HG03432 (cell line): ENCODE measurements around the gene UGT1A1.

ENCODE experiments used
- ATAC-seq: cut with Tn5 transposase; IDR thresholded peaks from one replicate; pipeline ENCODE4 v1.9.1; 2021; ENCODE audit warnings: mild to moderate bottlenecking, moderate library complexity; ENCODE audit not compliant: unreplicated experiment

The UGT1A1 gene

DNA sequence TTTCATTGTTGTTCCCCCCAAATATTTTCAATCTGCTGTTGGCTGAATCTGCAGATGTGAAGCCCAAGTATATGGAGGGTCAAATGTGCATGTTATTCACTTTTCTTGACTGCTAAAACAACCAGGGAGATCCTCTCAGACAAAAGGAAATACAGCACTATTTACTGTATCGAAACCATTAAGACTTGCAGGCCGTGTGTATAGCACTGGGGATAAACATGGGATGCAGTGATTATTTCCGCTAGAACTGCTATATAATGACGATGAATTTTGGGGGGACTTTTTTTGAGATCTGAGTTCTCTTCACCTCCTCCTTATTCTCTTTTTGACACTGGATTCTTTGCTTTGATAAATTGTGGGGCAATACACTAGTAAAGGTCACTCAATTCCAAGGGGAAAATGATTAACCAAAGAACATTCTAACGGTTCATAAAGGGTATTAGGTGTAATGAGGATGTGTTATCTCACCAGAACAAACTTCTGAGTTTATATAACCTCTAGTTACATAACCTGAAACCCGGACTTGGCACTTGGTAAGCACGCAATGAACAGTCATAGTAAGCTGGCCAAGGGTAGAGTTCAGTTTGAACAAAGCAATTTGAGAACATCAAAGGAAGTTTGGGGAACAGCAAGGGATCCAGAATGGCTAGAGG lies 3.5 kb upstream of the UGT1A1 start:
- no peak for ATAC-seq

DNA sequence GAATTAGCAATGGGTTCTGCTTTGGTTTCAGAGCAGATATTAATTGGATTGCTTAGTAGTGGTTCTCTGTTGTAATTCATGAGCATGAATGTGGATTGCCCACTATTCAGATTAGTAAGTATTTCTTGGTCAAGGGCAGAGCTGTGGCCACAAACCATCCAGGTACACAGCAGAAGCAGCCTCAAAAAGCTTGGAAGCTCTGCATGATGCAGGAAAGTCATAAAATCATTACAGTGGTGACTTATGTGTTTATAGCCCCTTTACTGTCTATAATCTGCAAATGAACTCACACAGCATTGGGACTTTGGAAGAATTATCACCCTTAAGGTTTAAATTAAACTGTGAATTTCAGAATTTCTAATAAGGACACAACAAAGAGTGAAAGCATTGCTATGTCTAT lies 1.9 kb upstream of the UGT1A1 start:
- no peak for ATAC-seq

DNA sequence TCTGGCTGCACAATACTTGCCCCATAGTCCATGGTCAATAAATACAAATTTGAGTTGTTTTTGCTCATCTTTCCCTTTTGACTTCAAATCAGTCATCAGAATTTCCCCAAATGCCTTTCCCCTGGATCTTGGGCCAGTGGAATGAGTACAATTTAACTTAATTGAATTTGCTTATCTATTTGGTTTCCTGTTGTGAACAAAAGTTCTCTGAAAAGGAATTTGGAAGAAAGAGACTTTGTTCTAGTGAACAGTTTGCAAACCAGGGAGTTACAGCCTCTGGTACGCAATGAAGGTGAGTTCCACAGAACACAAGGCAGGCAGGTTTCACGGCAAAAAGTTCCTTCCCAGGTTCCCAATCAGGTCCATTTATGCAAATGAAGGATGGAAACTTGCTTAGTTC lies 1.2 kb upstream of the UGT1A1 start:
- ATAC-seq: no peak

DNA sequence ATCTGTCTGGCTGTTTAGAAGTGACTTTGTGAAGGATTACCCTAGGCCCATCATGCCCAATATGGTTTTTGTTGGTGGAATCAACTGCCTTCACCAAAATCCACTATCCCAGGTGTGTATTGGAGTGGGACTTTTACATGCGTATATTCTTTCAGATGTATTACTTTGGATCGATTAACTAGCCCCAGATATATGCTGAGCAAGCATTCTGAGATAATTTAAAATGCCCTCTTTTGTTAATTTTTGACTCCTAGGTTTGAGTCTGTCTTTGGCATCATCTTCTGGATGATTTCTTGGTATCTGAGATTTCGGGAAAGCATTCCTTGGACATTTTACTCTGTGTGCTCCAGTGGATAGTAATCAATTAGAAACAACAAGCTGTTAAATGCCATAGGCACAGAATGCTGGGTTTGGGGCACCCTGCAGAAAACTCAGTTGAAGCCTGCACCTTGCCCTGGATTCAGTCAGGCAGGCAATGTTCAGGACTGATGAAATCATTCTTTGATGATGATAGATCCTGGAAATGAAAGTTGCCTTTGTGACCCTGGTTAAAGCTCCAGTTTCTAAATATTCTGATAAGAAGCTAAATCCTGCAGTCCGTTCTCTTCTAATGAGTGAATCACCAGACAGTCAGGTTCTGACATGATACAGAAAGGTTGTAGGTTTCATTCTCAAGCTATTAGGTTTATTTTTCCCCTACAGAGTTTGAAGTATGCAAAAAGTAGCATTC lies 1.1 kb downstream of the UGT1A1 start:
- no peak for ATAC-seq

DNA sequence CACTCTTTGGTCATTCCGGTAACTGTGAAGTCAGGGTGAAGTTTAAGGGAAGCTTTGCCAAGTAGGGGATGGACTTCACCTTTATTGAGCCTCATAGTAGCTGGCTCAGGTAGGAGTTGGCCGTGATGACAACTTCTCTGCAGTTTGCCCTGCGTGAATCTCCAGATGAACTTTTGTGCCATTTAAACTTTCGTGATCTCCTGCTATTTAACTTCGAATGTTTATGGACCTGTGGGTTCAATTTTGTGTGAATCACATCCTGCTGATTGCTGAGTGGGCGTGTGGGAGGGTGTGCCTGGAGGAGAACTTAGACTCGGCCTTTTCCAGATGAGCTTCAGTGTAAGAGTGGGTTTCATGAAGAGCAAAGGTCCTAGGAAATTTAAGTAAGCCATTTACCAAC lies 4.2 kb downstream of the UGT1A1 start:
- ATAC-seq: no peak

DNA sequence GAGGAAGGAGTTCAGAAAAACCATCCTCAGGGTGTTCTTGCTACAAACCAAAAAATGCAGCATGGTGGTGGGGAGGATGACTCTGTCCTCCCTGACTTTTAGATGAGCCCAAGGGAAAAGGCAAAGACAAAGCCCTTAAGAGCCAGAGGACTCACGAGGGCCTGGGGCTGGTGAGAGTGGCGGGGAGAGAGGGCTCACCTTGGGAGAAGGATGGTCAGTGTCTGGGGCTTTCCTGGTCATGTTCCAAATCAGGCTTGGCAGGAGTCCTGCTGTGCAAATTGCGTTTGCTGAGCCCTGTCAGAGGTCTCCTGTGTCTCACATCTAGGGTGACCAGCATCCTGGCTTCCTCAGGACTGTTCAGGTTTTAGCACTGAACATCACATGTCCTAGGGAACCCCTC lies 4.7 kb downstream of the UGT1A1 start:
- ATAC-seq: no peak

DNA sequence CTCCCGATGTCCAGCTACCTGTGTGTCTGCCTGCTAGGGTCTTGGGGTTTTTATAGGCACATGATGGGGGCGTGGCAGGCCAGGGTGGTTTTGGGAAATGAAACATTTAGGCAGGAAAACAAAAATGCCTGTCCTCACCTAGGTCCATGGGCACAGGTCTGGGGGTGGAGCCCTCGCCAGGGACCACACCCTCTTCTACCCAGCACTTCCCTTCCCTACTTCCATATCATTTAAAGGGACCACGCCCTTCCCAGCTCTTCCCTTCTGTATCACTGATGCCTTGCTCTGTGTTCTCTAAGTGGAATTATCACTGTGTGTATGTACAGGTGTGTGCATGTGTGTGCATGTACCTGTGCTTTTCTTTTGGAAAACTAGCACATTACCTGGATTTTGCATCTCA lies 6.3 kb downstream of the UGT1A1 start:
- ATAC-seq: no peak

DNA sequence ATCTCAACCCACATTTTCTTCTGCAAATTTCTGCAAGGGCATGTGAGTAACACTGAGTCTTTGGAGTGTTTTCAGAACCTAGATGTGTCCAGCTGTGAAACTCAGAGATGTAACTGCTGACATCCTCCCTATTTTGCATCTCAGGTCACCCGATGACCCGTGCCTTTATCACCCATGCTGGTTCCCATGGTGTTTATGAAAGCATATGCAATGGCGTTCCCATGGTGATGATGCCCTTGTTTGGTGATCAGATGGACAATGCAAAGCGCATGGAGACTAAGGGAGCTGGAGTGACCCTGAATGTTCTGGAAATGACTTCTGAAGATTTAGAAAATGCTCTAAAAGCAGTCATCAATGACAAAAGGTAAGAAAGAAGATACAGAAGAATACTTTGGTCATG lies 8.0 kb downstream of the UGT1A1 start:
- no peak for ATAC-seq

DNA sequence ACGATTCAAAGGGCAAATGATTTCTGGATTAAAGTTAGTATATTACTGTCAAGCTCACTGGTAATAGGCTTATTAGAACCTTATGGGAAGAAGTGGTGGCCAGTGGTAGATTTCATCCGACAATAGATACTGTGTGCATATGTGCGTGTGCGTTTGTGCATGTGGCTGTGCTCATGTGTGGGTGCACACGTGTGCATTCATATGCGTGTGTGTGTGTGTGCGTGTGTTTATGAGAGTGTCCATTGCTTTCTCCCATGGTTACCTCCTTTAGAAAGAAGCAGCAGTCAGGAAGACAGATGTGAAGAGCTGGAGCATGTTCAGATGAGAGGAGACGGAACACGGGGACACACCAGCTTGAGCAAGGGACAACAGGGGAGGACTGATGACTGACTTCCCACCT lies 9.2 kb downstream of the UGT1A1 start:
- no peak for ATAC-seq

DNA sequence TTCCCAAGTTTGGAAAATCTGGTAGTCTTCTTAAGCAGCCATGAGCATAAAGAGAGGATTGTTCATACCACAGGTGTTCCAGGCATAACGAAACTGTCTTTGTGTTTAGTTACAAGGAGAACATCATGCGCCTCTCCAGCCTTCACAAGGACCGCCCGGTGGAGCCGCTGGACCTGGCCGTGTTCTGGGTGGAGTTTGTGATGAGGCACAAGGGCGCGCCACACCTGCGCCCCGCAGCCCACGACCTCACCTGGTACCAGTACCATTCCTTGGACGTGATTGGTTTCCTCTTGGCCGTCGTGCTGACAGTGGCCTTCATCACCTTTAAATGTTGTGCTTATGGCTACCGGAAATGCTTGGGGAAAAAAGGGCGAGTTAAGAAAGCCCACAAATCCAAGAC lies 12.1 kb downstream of the UGT1A1 start:
- no peak for ATAC-seq

DNA sequence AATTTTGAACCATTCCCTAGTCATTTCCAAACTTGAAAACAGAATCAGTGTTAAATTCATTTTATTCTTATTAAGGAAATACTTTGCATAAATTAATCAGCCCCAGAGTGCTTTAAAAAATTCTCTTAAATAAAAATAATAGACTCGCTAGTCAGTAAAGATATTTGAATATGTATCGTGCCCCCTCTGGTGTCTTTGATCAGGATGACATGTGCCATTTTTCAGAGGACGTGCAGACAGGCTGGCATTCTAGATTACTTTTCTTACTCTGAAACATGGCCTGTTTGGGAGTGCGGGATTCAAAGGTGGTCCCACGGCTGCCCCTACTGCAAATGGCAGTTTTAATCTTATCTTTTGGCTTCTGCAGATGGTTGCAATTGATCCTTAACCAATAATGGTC lies 12.5 kb downstream of the UGT1A1 start:
- ATAC-seq: no peak

DNA sequence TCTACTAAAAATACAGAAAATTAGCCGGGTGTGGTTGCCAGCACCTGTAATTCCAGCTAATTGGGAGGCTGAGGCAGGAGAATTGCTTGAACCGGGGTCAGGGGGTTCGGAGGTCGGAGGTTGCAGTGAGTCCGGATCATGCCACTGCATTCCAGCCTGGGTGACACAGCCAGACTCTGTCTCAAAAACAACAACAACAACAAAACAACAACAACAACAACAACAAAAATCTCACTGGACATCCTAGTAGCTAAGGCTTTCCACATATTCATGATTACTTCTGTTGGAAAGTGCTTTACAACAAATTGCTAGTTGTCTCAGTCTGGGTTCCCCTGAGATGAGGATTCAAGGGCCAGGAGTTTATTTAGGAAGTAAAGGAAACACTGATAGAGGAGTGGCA lies 13.8 kb downstream of the UGT1A1 start:
- no peak for ATAC-seq

DNA sequence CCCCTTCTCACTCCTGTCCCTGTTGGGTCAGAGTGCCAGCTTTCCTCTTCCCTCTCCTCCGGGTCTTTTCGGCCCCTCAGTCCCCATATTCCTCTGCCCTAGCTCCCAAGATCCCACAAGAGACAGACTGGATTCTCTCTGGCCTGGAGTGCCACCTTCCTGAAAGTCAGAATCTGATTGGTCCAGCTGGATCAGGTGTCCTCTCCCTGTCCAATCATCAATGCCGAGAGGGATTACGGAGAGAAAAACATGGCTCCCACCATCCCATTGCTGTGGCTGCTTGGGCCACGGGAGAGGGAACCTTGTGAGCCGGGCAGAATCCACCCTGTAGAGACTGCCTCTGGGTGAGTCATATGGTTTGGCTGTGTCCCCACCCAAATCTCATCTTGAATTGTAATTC lies 15.3 kb downstream of the UGT1A1 start:
- ATAC-seq: no peak

DNA sequence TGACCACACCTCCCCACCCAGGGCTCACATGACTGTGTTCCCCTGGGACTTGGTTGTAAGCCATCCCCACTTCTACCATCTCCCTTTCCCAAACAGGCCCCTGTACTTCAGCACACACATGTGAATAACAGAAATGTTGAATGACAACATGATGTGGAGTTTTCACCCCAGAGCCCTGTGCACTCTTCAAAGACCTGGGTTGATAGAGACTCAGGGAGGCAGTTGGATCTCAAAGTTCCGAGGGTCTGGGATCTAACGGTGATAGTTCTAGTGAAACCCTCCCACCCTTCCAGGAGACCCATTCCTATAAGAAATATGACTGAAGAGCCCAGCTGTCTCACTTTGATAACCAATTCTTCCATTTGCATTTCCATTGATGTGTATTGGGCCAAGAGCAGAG lies 18.0 kb downstream of the UGT1A1 start, which contains the start of gene MROH2A:
Gene MROH2A, plus strand, starts transcription at position 301 of the 400 bp plus-strand sequence. CDS start 1,029 bp downstream, outside the sequence.
- no peak for ATAC-seq

DNA sequence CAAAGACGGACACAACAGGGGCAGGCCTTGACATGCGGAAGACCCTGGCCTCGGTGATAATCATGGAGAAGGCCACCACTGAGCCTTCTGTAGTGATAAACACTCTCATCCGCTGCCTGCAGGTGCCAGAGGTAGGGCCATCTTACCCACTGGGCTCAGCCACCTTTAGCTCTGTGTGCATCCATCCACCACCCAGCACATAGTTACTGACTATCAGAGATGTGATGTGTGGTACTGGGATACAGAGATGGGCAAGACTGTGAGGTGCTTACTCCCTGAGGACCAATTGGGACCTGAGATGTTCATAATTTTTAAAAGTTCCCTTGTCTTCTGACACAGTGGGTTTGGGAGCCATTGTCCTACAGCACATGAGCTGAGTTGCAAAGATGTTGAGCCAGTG lies 19.7 kb downstream of the UGT1A1 start:
- no peak for ATAC-seq

DNA sequence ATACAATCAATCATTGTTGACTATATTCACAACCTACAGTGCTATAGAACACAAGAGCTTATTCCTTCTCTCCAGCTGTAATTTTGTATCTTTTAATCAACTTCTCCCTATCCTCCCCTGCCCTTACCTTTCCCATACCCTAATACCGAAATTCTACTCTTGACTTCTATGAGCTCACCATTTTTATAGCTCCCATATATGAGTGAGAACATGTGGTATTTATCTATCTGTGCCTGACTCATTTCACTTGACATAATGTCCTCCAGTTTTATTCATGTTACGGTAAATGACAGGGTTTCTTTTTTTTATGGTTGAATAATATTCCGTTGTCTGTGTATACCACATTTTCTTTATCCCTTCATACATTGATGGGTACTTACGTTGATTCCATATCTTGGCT lies 20.7 kb downstream of the UGT1A1 start:
- ATAC-seq: no peak

DNA sequence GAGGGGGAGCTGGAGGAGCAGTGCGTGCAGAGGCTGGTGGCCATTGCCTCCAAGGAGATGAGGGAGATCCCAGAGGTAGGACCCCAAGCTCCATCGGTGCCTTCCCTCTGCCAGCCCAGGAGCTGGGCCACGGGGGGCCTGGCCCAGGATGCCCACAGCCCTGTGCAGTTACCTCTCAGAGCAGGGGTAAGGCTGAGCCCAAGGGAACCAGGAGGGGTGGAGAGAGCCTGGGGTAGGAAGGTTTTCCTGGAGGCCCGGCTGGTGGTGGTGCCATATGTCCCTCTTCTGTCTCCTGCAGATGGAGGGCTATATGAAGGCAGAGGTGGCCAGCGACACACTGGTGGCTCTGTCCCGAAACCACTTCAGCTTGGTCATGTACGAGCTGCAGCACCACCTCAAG lies 29.5 kb downstream of the UGT1A1 start:
- no peak for ATAC-seq

DNA sequence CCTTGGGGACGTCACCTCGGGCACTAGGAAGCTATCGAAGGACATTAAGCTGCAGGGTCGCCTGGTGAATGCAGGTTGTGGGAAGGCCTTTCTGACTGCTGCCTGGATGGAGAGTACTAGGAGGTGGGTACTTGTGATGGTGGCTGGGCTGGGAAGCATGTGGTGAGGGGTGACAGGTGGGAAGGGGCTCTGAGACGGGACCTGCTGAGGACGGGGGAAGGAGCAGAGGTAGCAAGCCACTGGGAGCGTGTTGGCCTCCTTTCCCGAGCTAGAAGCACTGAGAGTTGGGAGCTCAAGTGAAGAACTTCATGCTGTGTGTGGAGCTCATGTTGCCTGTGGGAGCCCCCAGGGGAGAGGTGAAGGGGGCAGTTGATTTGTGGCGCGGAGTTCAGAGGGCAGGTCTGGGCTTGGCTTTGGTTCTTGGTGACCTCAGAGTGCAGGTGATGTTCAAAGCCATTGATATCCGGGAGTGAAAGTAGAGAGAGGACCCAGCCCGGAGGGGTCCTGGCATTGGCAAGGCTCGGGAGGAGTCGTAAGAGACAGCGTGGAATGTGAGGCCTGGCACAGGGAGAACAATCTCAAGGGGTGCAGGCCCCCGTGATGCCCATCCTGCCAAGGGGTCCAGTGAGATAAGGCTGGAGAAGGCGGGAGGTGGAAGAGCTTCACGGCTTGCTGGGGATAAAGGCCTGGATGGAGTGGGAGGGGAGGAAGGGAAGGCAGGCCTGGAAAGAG lies 31.2 kb downstream of the UGT1A1 start:
- ATAC-seq: no peak

DNA sequence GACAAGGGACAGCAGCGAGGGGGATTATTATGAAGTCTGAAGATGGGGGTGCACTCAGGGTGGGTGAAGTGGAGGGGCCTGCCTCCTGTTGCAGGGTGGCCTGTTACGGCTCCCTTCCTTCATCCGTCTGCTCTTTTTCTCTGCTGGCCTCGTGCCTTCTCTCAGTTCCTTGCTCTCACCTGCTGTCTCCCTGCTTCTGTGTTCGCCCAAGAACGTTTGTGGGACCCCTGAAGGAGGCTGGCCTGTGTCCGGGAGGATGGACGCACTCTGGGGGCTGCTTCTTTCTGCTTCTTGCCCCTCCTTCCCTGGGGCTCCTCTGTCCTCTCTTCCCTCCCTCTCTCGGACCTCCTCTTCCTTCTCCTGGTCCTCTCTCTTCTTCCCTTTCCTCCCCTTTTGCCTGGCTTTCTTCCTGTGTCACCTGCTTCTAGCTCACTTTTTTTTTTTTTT lies 31.8 kb downstream of the UGT1A1 start:
- ATAC-seq: no peak

DNA sequence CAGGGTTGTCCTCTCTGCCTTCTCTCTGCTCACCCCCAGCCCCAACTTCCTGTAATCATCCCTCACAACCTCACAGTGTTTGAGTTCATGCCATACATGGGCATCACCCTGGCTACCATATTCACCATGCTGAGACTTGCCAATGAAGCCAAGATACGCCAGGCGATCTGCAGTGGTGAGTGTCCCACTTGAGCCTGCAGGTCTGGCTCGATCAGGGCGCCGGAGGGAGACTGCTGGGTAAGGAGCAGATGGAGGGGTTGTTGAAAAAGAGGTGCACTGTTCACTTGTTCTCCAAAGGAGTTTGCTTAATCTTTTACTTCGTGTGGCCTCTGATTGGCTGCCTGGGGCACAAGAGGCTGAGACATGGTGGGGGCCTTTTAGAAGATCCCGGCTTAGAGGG lies 32.6 kb downstream of the UGT1A1 start:
- no peak for ATAC-seq

DNA sequence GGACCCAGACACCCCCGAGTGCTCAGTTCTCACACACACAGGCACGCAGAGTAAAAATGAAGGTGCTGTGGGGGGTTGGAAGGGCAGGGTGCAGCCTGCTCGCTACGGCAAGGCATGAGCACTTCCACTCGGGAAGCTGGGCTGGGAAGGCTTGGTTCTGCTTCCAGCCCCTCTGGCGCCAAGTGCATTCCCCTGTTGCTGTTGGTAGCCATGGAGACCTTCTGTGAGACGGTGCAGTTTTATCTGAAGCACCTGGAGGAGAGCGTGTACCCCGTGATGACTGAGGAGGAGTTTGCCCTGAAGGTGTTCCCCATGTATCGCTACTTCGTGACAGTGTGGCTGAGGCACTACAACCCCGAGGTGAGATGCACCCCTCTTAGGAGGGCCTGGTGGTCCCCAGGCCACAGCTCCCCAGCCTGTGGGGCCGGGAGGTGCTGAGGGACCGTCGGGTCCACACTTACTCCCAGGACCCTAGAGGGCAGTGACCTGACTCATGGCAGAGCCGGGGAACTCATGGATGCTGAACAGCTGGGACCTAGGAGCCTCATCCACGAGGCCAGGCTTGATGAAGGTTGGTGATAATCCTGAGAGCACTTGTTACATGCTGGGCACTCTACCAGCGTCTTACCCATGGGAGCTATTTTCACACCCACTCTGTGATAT lies 33.5 kb downstream of the UGT1A1 start:
- ATAC-seq: no peak
